EL (cell line): ENCODE data around the gene BCAS1.
A peak's percentile ranks its signal among the peaks of the same experiment; 100 is the strongest.
"Not testable (repeated sequence)": the region's sequence is repeated elsewhere in the genome, so short reads cannot be mapped to it uniquely, and the experiment has no call there.

Experiments
- DNase-seq: peaks from one replicate; pipeline ENCODE4 v3.0.0-alpha.2; 2016

BCAS1 gene

GRCh38 chr20:54013471-54013870, 56.9 kb downstream of the BCAS1 start:
- no peak for DNase-seq

DNA sequence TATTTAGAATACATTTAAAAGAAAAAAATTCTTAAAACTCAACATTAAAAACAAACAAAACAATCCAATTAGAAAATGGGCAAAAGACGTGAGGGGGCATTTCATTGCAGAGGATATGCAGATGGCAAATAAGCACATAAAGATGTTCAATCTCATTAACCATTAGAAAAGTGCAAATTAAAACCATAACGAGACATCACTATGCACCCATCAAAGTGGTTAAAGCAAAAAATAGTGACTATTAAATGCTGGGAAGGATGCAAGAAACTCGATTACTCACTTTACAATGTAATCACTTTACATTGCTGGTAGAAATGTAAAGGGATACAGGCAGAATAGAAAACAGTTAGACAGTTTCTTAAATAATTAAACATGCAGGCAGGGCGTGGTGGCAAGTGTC, 59.0 kb downstream of the BCAS1 start:
- DNase-seq = no peak

DNA sequence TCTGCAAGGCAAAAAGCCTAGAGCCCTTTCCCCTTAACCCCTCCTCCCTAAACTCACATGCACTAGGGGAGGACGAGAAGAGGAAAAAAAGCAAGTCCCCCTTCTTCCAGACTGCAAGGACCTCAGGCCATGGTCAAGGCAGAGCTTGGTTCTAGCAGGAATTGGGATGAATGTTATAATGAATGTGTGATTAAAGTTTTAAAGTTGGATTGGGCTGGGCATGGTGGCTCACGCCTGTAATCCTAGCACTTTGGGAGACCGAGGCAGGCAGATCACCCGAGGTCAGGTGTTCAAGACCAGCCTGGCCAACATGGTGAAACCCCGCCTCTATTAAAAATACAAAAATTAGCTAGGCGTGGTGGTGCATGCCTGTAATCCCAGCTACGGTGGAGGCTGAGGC, 64.2 kb downstream of the BCAS1 start:
- DNase-seq = not testable (repeated sequence)

GRCh38 chr20:54005524-54005923, 64.9 kb downstream of the BCAS1 start:
- no peak for DNase-seq

DNA sequence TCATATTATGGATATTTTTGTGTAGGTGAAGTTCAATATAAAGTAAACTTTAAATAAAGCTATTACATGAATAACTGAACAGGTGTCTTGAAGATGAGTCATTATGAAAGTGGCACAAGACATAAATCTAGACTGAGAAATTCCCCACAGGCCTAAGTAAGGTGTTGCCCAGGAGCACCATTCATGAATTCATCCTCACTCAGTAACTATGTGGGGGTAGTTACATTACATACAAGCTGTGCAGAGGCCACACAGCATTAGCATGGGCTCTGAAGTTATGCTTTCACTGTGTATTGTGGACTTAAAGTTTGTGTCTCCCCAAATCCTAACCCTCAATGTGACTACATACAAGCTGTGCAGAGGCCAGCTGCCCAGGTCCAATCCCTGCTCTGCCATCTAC, 65.9 kb downstream of the BCAS1 start:
- DNase-seq = no peak

DNA sequence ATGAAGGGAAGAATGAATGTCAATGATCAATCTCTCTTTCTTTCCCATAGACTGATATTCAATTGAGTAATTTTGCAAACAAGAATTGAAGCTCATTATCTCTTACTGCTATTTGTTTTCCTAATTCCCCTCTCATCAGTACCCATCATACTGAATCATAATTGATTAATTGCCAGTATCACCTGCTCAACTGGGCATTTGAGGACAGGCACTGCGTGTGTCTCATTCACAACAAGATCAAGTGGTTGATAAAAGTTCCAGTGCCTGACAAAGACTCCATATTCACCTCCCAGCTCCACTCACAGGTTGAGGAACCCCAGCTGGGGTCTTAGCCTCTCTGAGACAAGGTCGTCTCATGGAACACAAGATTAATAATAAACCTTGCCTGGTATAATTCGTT, 67.7 kb downstream of the BCAS1 start:
- DNase-seq = no peak

GRCh38 chr20:54002056-54002575, 68.3 kb downstream of the BCAS1 start:
- DNase-seq = no peak

DNA sequence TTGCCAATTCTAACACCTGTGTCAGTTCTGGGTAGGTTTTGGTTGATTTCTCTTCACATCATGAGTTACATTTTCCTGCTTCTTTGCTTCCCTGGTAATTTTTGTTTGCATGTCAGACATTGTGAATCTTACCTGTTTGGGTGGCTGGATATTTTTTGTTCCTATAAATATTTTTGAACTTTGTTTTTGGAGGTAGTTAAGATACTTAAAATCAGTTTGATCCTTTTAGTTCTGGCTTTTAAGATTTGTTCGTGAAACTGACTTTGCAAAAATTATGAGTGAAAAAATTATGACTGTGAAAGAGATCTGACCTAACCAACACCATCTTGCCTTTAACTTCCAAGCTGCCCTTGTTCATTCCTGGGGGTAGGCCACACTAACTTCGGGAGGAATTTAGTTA, 69.5 kb downstream of the BCAS1 start:
- DNase-seq = no peak

- DNase-seq = no peak
These were observed 70.1 kb downstream of the BCAS1 start for GRCh38 chr20:54000262-54000661.

DNA sequence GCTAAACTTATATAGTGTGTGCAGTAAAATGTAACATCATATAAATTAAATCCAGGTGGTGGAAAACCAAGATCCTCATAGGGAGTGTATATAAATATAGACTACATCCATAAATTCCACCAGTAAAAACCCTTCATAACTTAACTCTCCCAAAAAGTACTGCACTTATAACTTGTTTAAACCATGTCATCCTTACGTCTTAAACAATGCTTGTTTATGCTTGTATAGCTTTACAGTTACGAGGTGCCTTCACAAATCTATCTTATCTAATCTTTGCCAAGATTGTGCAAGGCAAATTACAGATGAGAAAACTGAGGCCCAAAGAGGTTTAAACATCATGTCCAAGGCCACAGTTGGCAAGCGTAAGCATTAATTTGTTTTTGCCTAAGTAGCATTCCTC, 71.3 kb downstream of the BCAS1 start:
- DNase-seq = no peak

DNA sequence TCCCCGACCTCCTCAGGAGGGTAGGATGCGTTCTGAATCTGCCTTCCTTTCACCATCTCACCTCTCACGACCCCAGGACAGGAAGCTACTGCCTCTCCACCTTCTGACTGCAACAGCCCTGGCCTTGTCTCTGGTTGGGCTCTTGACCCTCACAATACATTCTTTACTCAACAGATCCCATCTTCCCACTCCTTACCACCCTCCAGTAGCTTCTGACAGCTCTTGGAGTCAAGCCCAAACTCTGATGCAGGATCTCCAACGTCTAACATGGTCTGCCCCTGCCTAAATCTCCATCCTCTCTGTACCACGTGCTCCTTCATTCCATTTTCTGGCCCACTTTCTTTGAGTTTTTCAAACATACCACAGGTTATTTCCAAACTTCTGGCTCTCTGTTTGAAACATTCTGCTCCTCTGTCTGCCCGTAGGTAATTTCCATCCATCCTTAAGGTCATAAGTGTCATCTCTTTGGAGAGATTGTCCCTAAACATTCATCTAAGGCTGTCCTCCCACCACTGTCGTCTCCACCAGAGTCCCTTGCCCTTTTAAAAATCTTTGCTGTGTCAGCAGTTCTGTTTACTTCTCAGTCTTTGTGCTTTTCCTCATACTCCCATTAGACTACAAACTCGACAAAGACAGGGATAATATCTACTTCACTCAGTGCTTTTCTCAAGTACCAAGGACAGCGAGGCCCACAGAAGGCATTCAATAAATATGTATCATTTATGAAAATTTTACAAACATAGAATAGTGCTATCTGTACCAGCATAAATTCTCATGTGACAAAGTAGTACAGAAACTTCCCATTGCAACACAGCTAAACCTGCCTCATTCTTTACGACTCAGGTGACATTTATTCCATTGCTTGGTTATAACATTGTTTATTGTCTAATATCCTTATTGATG, 73.6 kb downstream of the BCAS1 start:
- DNase-seq = no peak

GRCh38 chr20:53995949-53996348, 74.4 kb downstream of the BCAS1 start:
- DNase-seq = no peak

DNA sequence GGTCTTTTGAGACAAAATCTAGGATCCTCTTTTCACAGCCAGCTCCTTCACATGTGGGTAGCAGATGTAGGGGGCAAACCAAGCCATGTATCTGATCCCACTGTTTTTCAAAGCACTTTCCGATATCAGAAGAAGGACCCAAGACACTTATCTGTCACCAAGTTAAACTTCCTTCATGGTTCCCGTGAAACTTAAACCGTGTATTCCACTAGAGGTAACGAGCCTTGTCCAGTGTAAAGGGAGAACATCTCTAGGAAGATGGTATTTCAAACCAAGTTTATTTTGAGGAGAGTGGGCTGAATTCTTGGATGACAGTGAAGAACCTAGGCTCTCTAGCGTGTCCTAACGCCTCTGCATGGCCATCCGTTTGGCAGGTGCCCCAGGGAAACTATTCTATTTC, 76.3 kb downstream of the BCAS1 start:
- DNase-seq = no peak

DNA sequence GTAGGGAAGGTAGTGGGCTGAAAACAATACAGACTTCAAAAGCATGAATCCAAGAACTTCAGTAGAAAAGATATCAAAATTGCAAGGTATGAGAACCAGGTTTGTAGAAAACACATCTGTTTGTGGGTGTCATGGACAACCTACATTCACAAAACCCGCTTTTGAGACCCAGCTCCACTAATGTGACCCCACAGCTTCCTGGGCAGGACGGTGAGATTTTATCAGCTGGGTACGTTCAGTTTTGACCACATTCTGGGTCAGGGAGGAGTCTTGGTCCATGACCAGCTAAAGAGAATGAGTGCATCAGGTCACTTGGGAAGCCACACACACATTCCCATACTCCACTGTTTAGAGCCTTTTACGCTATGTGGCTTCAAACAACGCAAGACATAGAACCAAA, 77.1 kb downstream of the BCAS1 start:
- DNase-seq = no peak

- no peak for DNase-seq
These were observed 79.5 kb downstream of the BCAS1 start for GRCh38 chr20:53990768-53991450.

DNA sequence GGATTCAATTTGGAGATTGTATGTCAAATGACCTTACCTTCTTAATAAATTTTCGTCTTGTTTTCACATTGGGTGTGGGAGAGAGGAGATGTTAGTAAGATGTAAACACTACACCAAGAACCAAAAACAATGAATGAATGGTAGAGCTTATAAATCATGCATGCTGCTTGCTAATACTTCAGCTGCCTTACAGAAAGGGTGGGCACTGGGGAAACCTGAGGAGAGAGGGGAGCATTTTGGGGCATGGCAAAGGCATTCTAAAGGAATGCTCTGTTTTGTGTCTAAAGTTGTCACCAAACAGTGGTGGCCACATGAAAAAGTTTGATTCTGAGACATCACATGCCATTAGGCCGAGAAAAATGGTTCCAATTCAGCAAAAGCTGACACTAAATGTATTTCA, 80.4 kb downstream of the BCAS1 start:
- DNase-seq = no peak

GRCh38 chr20:53989401-53989800, 81.0 kb downstream of the BCAS1 start:
- no peak for DNase-seq

GRCh38 chr20:53986037-53986650, 84.2 kb downstream of the BCAS1 start:
- no peak for DNase-seq

GRCh38 chr20:53985150-53985518, 85.3 kb downstream of the BCAS1 start:
- no peak for DNase-seq

GRCh38 chr20:53984356-53985149, 85.8 kb downstream of the BCAS1 start:
- DNase-seq = peak; percentile 2

DNA sequence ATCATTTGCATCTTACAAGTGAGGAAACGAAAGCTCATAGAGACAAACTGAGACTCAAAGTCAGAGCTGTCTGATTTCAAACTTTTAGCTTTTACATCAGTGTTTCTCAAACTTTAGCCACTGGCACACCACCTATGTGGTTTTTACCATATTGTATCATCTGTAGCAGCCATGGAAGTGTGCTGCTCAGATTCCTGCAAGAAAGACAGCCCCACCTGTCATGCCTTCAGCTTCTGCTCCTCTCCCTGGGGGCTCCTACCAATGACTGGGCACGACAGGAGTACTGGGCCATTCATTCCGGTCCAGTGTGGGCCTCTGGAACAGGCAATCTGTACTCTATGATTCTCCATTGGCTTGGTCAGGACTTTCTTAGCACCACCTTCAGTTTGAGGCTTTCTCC, 87.0 kb downstream of the BCAS1 start:
- DNase-seq = no peak

DNA sequence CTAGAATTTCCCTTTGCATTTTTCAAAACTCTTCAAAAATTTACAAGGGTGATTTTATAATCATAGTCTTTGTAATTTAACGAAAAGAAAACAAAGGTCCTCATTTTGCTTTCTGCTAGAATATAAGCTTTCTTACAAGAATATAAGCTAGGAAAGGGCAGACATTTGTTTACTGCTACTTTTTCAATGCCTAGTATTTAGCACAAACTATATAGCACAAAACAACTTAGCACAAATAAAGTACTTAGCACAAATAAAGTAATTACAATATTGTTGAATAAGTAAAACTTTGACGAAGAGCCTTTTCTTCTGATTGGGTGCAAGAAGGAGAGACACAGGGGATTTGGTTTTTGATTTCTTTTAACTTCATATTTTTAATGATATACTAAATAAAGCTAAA, 87.8 kb downstream of the BCAS1 start:
- no peak for DNase-seq
